Dedifferentiated amniotic fluid mesenchymal stem cell (primary cell): ENCODE data around the gene MIA2.
"Not testable (repeated sequence)": the region's sequence is repeated elsewhere in the genome, so short reads cannot be mapped to it uniquely, and the experiment has no call there.

Experiments
- DNase-seq: peaks from one replicate; pipeline ENCODE4 v3.0.0-alpha.2; 2016; ENCODE audit errors: extremely low spot score

The MIA2 gene

GRCh38 chr14:39233680-39234326 is at the start of gene MIA2:
Gene MIA2, plus strand, starts transcription at chr14:39233915. Its CDS starts 200 bp downstream, at chr14:39234115.
- DNase-seq = no peak

- no peak for DNase-seq
Measured at GRCh38 chr14:39184628-39185255, 49.0 kb upstream of the MIA2 start.

- DNase-seq = no peak
Measured at GRCh38 chr14:39185256-39186049, 48.3 kb upstream of the MIA2 start.

- DNase-seq = no peak
Measured at GRCh38 chr14:39186941-39187525, 46.7 kb upstream of the MIA2 start.

- no peak for DNase-seq
Measured at GRCh38 chr14:39203659-39204606, 29.8 kb upstream of the MIA2 start.

GRCh38 chr14:39207430-39207829 is 26.3 kb upstream of the MIA2 start:
- DNase-seq = not testable (repeated sequence)

GRCh38 chr14:39211109-39211741 is 22.5 kb upstream of the MIA2 start:
- no peak for DNase-seq

- DNase-seq = no peak
Measured at GRCh38 chr14:39212034-39212433, 21.7 kb upstream of the MIA2 start.

- DNase-seq = no peak
Measured at GRCh38 chr14:39212693-39213092, 21.0 kb upstream of the MIA2 start.

GRCh38 chr14:39217214-39217879 is 16.4 kb upstream of the MIA2 start:
- no peak for DNase-seq

- no peak for DNase-seq
Measured at GRCh38 chr14:39218171-39218769, 15.4 kb upstream of the MIA2 start.

- DNase-seq = no peak
Measured at GRCh38 chr14:39219075-39219499, 14.6 kb upstream of the MIA2 start.

GRCh38 chr14:39220473-39220872 is 13.2 kb upstream of the MIA2 start:
- not testable (repeated sequence) for DNase-seq

GRCh38 chr14:39228044-39228443 is 5.7 kb upstream of the MIA2 start:
- no peak for DNase-seq

GRCh38 chr14:39228509-39229221 is 5.0 kb upstream of the MIA2 start:
- no peak for DNase-seq

- no peak for DNase-seq
Measured at GRCh38 chr14:39229222-39229543, 4.5 kb upstream of the MIA2 start.

- no peak for DNase-seq
Measured at GRCh38 chr14:39229601-39230110, 4.1 kb upstream of the MIA2 start.

GRCh38 chr14:39230416-39231035 is 3.2 kb upstream of the MIA2 start:
- DNase-seq = no peak
